ENCODE measurements around the gene SELPLG. TPM values are rescaled to one million over a fixed set of nuclear protein-coding genes. Genes with fewer than 3 reads are reported as not detected.
"Not testable (repeated sequence)": the region's sequence is repeated elsewhere in the genome, so short reads cannot be mapped to it uniquely, and the experiment has no call there.

Gene SELPLG
- total RNA-seq, 1 experiment from 2014 or later: not detected

DNA sequence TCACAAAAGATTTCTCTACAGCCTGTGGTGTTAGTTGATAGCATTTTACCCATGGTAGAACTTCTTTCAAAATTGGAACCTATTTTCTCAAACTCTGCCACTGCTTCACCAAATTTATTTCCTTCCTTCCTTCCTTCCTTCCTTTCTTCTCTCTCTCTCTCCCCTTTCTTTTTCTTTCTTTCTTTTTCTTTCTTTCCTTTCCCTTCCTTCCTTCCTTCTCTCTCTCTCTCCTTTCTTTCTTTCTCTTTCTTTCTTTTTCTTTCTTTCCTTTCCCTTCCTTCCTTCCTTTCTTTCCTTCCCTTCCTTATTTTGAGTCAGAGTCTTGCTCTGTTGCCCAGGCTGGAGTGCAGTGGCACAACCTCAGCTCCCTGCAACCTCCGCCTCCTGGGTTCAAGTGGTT, 59.4 kb downstream of the SELPLG start:
- not testable (repeated sequence) for DNase-seq (ENCODE audit: low spot score)

- DNase-seq (ENCODE audit: low spot score): no peak
Measured at GRCh38 chr12:108573317-108573716, 60.4 kb downstream of the SELPLG start.

GRCh38 chr12:108572166-108572790, 61.4 kb downstream of the SELPLG start:
- no peak for DNase-seq (ENCODE audit: low spot score)

Small RNA genes lying within 50 kb of the gene (small RNA-seq; reads per million reads assigned to genes)
- not detected for gene RNU7-169P

Other genes with a start within 250 kb of the SELPLG start
- gene FICD, start 118.6 kb downstream of the SELPLG start, total RNA-seq (2014; rRNA removed; shearing (Covaris generic)): 9.1 and 9.6 TPM in 2 replicates
- gene SART3, start 72.7 kb downstream of the SELPLG start, total RNA-seq (2014; rRNA removed; shearing (Covaris generic)): 91.8 and 98.9 TPM in 2 replicates
- 71.1 and 91.3 TPM in 2 replicates for gene ISCU, start 71.3 kb downstream of the SELPLG start, total RNA-seq (2014; rRNA removed; shearing (Covaris generic))
- gene TMEM119, start 35.8 kb downstream of the SELPLG start, total RNA-seq (2014; rRNA removed; shearing (Covaris generic)): not detected in 2 replicates
- 62.9 and 67.5 TPM in 2 replicates for gene CORO1C, start 97.6 kb upstream of the SELPLG start, total RNA-seq (2014; rRNA removed; shearing (Covaris generic))
- gene SSH1, start 223.7 kb upstream of the SELPLG start, total RNA-seq (2014; rRNA removed; shearing (Covaris generic)): 10.4 and 13.1 TPM in 2 replicates
- gene DAO, start 246.2 kb upstream of the SELPLG start, total RNA-seq (2014; rRNA removed; shearing (Covaris generic)): not detected in 2 replicates